HG03097 (cell line): ENCODE measurements around the gene LAMA2.

Experiments
- ATAC-seq: cut with Tn5 transposase; IDR thresholded peaks from one replicate; pipeline ENCODE4 v1.9.1; 2021; ENCODE audit not compliant: unreplicated experiment, low FRiP score

The LAMA2 gene

GRCh38 chr6:129284225-129284624, 401.3 kb downstream of the LAMA2 start:
- no peak for ATAC-seq

GRCh38 chr6:129287231-129288177, 404.6 kb downstream of the LAMA2 start:
- ATAC-seq, result no peak

- no peak for ATAC-seq
Observed at GRCh38 chr6:129289442-129289841, 406.5 kb downstream of the LAMA2 start.

- ATAC-seq, result no peak
Observed at GRCh38 chr6:129292836-129293235, 409.9 kb downstream of the LAMA2 start.

GRCh38 chr6:129297592-129297991, 414.7 kb downstream of the LAMA2 start:
- ATAC-seq, result no peak

- ATAC-seq, result no peak
Observed at GRCh38 chr6:129302671-129303070, 419.7 kb downstream of the LAMA2 start.

GRCh38 chr6:129306826-129307225, 423.9 kb downstream of the LAMA2 start:
- ATAC-seq, result no peak

- no peak for ATAC-seq
Observed at GRCh38 chr6:129307845-129308244, 424.9 kb downstream of the LAMA2 start.

- ATAC-seq, result no peak
Observed at GRCh38 chr6:129309154-129309553, 426.2 kb downstream of the LAMA2 start.

- no peak for ATAC-seq
Observed at GRCh38 chr6:129312880-129313279, 429.9 kb downstream of the LAMA2 start.

- ATAC-seq, result no peak
Observed at GRCh38 chr6:129314575-129314974, 431.6 kb downstream of the LAMA2 start.

- ATAC-seq, result no peak
Observed at GRCh38 chr6:129317931-129318820, 435.2 kb downstream of the LAMA2 start.

GRCh38 chr6:129320892-129321291, 438.0 kb downstream of the LAMA2 start:
- ATAC-seq, result no peak

GRCh38 chr6:129321303-129321702, 438.4 kb downstream of the LAMA2 start:
- no peak for ATAC-seq

GRCh38 chr6:129324345-129324744, 441.4 kb downstream of the LAMA2 start:
- ATAC-seq, result no peak

- no peak for ATAC-seq
Observed at GRCh38 chr6:129329678-129330077, 446.7 kb downstream of the LAMA2 start.

GRCh38 chr6:129331450-129332138, 448.7 kb downstream of the LAMA2 start:
- ATAC-seq, result no peak

GRCh38 chr6:129335792-129336191, 452.9 kb downstream of the LAMA2 start:
- ATAC-seq, result no peak

GRCh38 chr6:129338683-129339082, 455.7 kb downstream of the LAMA2 start:
- no peak for ATAC-seq

- no peak for ATAC-seq
Observed at GRCh38 chr6:129340983-129341382, 458.0 kb downstream of the LAMA2 start.

- ATAC-seq, result no peak
Observed at GRCh38 chr6:129342243-129342642, 459.3 kb downstream of the LAMA2 start.
